ENCODE data around the gene RHCE.
"Not testable (repeated sequence)": the region's sequence is repeated elsewhere in the genome, so short reads cannot be mapped to it uniquely, and the experiment has no call there.

RHCE gene

GRCh38 chr1:25432749-25433388 is 12.2 kb upstream of the RHCE start:
- no peak for DNase-seq (ENCODE audit: low spot score)

- DNase-seq (ENCODE audit: low spot score), result peak; percentile 66
Measured at GRCh38 chr1:25431955-25432719, 11.5 kb upstream of the RHCE start.

GRCh38 chr1:25430967-25431881 is 10.6 kb upstream of the RHCE start:
- DNase-seq (ENCODE audit: low spot score), result no peak

GRCh38 chr1:25430073-25430966 is 9.7 kb upstream of the RHCE start, which contains the start of gene MACO1:
TSS of gene MACO1 (plus strand) at chr1:25430897. CDS start at chr1:25431099, 202 bp downstream.
- DNase-seq (ENCODE audit: low spot score), result peak; percentile 99

GRCh38 chr1:25428475-25429166 is 8.0 kb upstream of the RHCE start:
- DNase-seq (ENCODE audit: low spot score), result no peak

GRCh38 chr1:25427696-25428095 is 7.1 kb upstream of the RHCE start:
- DNase-seq (ENCODE audit: low spot score), result no peak

GRCh38 chr1:25425098-25426085 is 4.8 kb upstream of the RHCE start:
- no peak for DNase-seq (ENCODE audit: low spot score)

- peak; percentile 65 for DNase-seq (ENCODE audit: low spot score)
Measured at GRCh38 chr1:25423206-25423605, 2.6 kb upstream of the RHCE start.

- DNase-seq (ENCODE audit: low spot score), result not testable (repeated sequence)
Measured at GRCh38 chr1:25419339-25419738, 1.3 kb downstream of the RHCE start.

GRCh38 chr1:25417280-25417679 is 3.3 kb downstream of the RHCE start:
- DNase-seq (ENCODE audit: low spot score), result not testable (repeated sequence)

- DNase-seq (ENCODE audit: low spot score), result not testable (repeated sequence)
Measured at GRCh38 chr1:25414578-25414977, 6.0 kb downstream of the RHCE start.

- not testable (repeated sequence) for DNase-seq (ENCODE audit: low spot score)
Measured at GRCh38 chr1:25414157-25414556, 6.5 kb downstream of the RHCE start.

GRCh38 chr1:25412872-25413623 is 7.6 kb downstream of the RHCE start:
- not testable (repeated sequence) for DNase-seq (ENCODE audit: low spot score)

GRCh38 chr1:25409641-25410427 is 10.8 kb downstream of the RHCE start:
- not testable (repeated sequence) for DNase-seq (ENCODE audit: low spot score)

- not testable (repeated sequence) for DNase-seq (ENCODE audit: low spot score)
Measured at GRCh38 chr1:25405731-25406305, 14.8 kb downstream of the RHCE start.

GRCh38 chr1:25402947-25403803 is 17.4 kb downstream of the RHCE start:
- DNase-seq (ENCODE audit: low spot score), result peak; percentile 15
